Thoracic aorta (tissue), 2 donors: ENCODE data around the gene NRDC. TPM values are rescaled to one million over a fixed set of nuclear protein-coding genes. Genes with fewer than 3 reads are reported as not detected.

Source experiments
- ATAC-seq: fragments of 150-250 bp; one replicate; pipeline ENCODE4 v1.8.0; 2017; ENCODE audit warnings: low read depth; ENCODE audit not compliant: insufficient number of reproducible peaks, low FRiP score
- DNase-seq: peaks from one replicate; pipeline ENCODE4 v3.0.0-alpha.2; 2020; ENCODE audit warnings: low spot score
- H3K27ac ChIP-seq, 2 donors: fragments of 200-600 bp; sonication (generic); 1 replicate in 1 of 2; 2 replicates in 1 of 2; pipeline ENCODE4 v1.5.1; 2016; ENCODE audit warnings: mild to moderate bottlenecking in 2 of 2, moderate library complexity in 2 of 2
- H3K27me3 ChIP-seq: fragments of 200-600 bp; sonication (generic); replicated peaks from 2 replicates; pipeline ENCODE4 v1.6.0; 2016; ENCODE audit warnings: mild to moderate bottlenecking; ENCODE audit not compliant: insufficient read depth
- H3K36me3 ChIP-seq: fragments of 200-600 bp; sonication (generic); one replicate; pipeline ENCODE4 v1.5.1; 2016
- H3K4me1 ChIP-seq, 2 donors: fragments of 200-600 bp; sonication (generic); 1 replicate in 1 of 2; 2 replicates in 1 of 2; pipeline versions ENCODE4 v1.5.1 to v1.6.0; 2016; ENCODE audit warnings: low read depth in 2 of 2, mild to moderate bottlenecking in 1 of 2; ENCODE audit not compliant: control insufficient read depth in 1 of 2
- H3K4me3 ChIP-seq: fragments of 200-600 bp; sonication (generic); 2 replicates; pipeline ENCODE4 v1.5.1; 2016; ENCODE audit warnings: mild to moderate bottlenecking
- H3K9me3 ChIP-seq: fragments of 200-600 bp; sonication (generic); 2 replicates; pipeline ENCODE4 v1.5.1; 2016
- CTCF ChIP-seq: fragments of 200-600 bp; sonication (generic); IDR thresholded peaks from one replicate; pipeline ENCODE4 v1.5.1; 2019; ENCODE audit warnings: antibody characterized with exemption
- total RNA-seq, 2 donors: library from RNA; depleted of rRNA; stranded (reverse); fragments of >200 nt; gene quantifications; one replicate each; pipeline versions ENCODE4 v1.1.0 to v1.2.3, GENCODE V29; 2016

The NRDC gene
- total RNA-seq, 2 donors from 2014 or later = 49.7 to 94.2 TPM

GRCh38 chr1:51741121-51741681, 137.3 kb downstream of the NRDC start:
- H3K27ac ChIP-seq = no peak overlapping the region
- TF ChIP-seq CTCF = no peak

GRCh38 chr1:51740652-51741051, 137.9 kb downstream of the NRDC start:
- Histone ChIP-seq H3K27ac (no peak overlapping the region), H3K36me3 (no peaks in the 10 kb centered on the region), H3K27me3 (no peaks in the 10 kb centered on the region), H3K9me3 (no peaks in the 10 kb centered on the region), H3K4me3 (no peak overlapping the region), H3K4me1 (peaks cover 28 to 46% of the 10 kb centered on the region in 2 donors)
- DNase-seq (no peak), ATAC-seq (no peak)
- TF ChIP-seq CTCF = no peak

More at GRCh38 chr1:51741121-51741681, 137.3 kb downstream of the NRDC start:
- Histone ChIP-seq H3K4me3 (no peak overlapping the region), H3K4me1 (peaks cover 25 to 41% of the 10 kb centered on the region in 2 donors), H3K27me3 (no peaks in the 10 kb centered on the region), H3K36me3 (no peaks in the 10 kb centered on the region), H3K9me3 (no peaks in the 10 kb centered on the region)
- DNase-seq = no peak
- ATAC-seq = no peak

Other genes starting within 250 kb of the NRDC start
- gene RAB3B, start 112.0 kb upstream of the NRDC start, total RNA-seq = not detected
- 10 to 100 TPM in 1 of 2 donors, 1 to 10 TPM in 1; 5.4 to 16.2 TPM for gene KTI12, start 155.1 kb upstream of the NRDC start, total RNA-seq
- gene TXNDC12, start 176.5 kb upstream of the NRDC start, total RNA-seq = 10 to 100 TPM; 22.3 to 53.8 TPM
- 10 to 100 TPM; 30.9 to 38.9 TPM for gene BTF3L4, start 177.6 kb upstream of the NRDC start, total RNA-seq